Natural killer cell (primary cell): ENCODE results near the gene MAN1A2. TPM values are rescaled to one million over a fixed set of nuclear protein-coding genes. Genes with fewer than 3 reads are reported as not detected.

Experiments
- ATAC-seq, 3 donors: fragments of 150-1000 bp in 2 of 3; fragments of 200-7000 bp in 1 of 3; cut with Tn5 transposase; 1 replicate in 1 of 3; 2 replicates in 2 of 3; pipeline ENCODE4 v1.10.0; 2021; ENCODE audit warnings: mild to moderate bottlenecking in 2 of 3, moderate library complexity in 2 of 3
- DNase-seq, 2 donors: peaks; one replicate each; pipeline versions ENCODE4 v3.0.0 to v3.0.0-alpha.2; 2013 to 2021; ENCODE audit warnings: mixed read lengths in 1 of 2
- H3K27ac ChIP-seq: one replicate; pipeline ENCODE4 v1.5.1; 2013; ENCODE audit warnings: mild to moderate bottlenecking, low read length
- H3K27me3 ChIP-seq: one replicate; pipeline ENCODE4 v1.6.1; 2013; ENCODE audit warnings: low read length; ENCODE audit not compliant: control insufficient read depth, insufficient read depth
- H3K36me3 ChIP-seq: one replicate; pipeline ENCODE4 v1.6.1; 2013; ENCODE audit warnings: low read length; ENCODE audit not compliant: control insufficient read depth, insufficient read depth
- H3K4me1 ChIP-seq: one replicate; pipeline ENCODE4 v1.6.1; 2013; ENCODE audit warnings: low read length; ENCODE audit not compliant: control insufficient read depth, insufficient read depth
- H3K4me3 ChIP-seq: one replicate; pipeline ENCODE4 v1.5.1; 2013; ENCODE audit warnings: low read length
- H3K9me3 ChIP-seq: one replicate; pipeline ENCODE4 v1.6.1; 2013; ENCODE audit warnings: low read length; ENCODE audit not compliant: control insufficient read depth, insufficient read depth
- H3K27ac Mint-ChIP-seq, 2 donors: one replicate each; pipeline ENCODE4 v1.8.0; 2022; ENCODE audit warnings: mild to moderate bottlenecking in 2 of 2, mixed read lengths in 2 of 2, moderate library complexity in 1 of 2
- H3K27me3 Mint-ChIP-seq, 2 donors: one replicate each; pipeline ENCODE4 v1.8.0; 2022; ENCODE audit warnings: low read depth in 2 of 2, mixed read lengths in 2 of 2
- H3K36me3 Mint-ChIP-seq: one replicate; pipeline ENCODE4 v1.8.0; 2022; ENCODE audit warnings: mixed read lengths
- H3K4me1 Mint-ChIP-seq, 2 donors: one replicate each; pipeline ENCODE4 v1.8.0; 2022; ENCODE audit warnings: mixed read lengths in 2 of 2
- H3K4me3 Mint-ChIP-seq: one replicate; pipeline ENCODE4 v1.8.0; 2022; ENCODE audit warnings: mild to moderate bottlenecking, moderate library complexity, mixed read lengths
- H3K9me3 Mint-ChIP-seq, 2 donors: one replicate each; pipeline ENCODE4 v1.8.0; 2022; ENCODE audit warnings: mixed read lengths in 2 of 2
- WGBS: methylation state at CpG from one replicate; pipeline ENCODE4 v1.1.7; 2013; ENCODE audit warnings: missing lambda C conversion rate; ENCODE audit not compliant: insufficient coverage; 5-methylcytosine and 5-hydroxymethylcytosine counted together
- intact Hi-C: fragments of 100-400 bp; cut with micrococcal nuclease; formaldehyde crosslinking; loops from one replicate; pipeline ENCODE4 v1.14.2; 2022
- total RNA-seq, 4 donors: library from RNA; stranded (reverse); fragments of 120-200 nt in 1 of 4; gene quantifications; one replicate each; pipeline versions ENCODE4 v1.2.3 to v1.2.4, GENCODE V29; 2013 to 2022
- TF ChIP-seq, protein P1 (sequence below): fragments of 200-600 bp; IDR thresholded peaks from one replicate; pipeline ENCODE4 v1.8.0; 2022; ENCODE audit warnings: antibody characterized with exemption

Gene MAN1A2
- total RNA-seq, 3 donors from 2014 or later (not counting 1 experiment from before 2014, with no cell fraction given): 75.5 to 90.0 (median 87.1) TPM

DNA sequence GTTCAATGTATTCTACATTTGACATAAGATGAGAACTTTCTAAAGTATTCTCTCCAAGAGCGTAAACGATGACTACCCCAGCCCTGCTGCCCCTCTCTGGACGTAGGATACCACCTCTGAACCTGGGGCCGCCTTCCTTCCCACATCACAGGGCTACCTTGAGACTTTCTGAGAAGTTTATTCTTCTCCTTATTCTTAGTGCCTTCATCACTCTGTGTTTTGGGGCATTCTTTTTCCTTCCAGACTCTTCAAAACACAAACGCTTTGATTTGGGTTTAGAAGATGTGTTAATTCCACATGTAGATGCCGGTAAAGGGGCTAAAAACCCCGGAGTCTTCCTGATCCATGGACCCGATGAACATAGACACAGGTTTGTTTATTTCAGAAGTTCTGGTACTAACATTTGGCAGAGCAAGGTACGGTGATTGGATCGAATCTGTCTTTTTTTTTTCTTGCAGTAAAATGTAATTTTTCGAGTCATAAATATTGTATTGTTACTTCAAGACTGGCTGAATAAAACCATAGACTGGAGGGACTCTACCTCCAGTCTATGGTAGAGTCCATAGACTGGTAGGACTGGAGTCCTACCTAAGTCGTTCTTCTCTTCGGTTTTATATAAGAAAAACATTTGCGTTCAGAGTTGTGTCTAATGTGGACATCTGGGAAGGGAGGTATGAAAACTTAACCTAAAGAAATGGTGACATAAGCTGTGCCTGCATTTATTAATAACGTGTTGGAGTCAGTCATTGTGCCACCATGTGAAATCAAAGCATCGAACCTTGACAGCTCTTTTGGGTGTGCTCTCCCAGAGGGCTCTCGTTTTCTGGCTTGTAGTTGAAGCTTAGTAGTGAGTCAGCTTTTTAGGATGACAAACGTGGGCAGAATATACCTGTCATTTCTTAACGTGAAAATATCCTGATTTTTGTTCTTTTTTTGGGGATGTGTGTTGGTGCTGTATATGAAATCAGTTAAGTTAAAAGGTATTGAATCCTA, 1.2 kb downstream of the MAN1A2 start:
- ATAC-seq (no peak), DNase-seq (peak in 1 of 2 donors; percentile 40)
- Mint-ChIP-seq H3K27ac (peak overlapping the region; percentile 89 to 94), H3K4me3 (peak overlapping the region; percentile 96), H3K9me3 (no peaks in the 10 kb centered on the region), H3K36me3 (no peaks in the 10 kb centered on the region), H3K27me3 (no peaks in the 10 kb centered on the region), H3K4me1 (peaks cover 65 to 66% of the 10 kb centered on the region in 2 donors)
- Histone ChIP-seq H3K9me3 (no peaks in the 10 kb centered on the region), H3K4me1 (peaks cover 14% of the 10 kb centered on the region), H3K27ac (no peak overlapping the region), H3K4me3 (peak overlapping the region; percentile 86), H3K27me3 (no peaks in the 10 kb centered on the region), H3K36me3 (no peaks in the 10 kb centered on the region)
- 10% methylated on average over 18 of the region's 19 CpGs for WGBS
- TF ChIP-seq, protein P1, sequence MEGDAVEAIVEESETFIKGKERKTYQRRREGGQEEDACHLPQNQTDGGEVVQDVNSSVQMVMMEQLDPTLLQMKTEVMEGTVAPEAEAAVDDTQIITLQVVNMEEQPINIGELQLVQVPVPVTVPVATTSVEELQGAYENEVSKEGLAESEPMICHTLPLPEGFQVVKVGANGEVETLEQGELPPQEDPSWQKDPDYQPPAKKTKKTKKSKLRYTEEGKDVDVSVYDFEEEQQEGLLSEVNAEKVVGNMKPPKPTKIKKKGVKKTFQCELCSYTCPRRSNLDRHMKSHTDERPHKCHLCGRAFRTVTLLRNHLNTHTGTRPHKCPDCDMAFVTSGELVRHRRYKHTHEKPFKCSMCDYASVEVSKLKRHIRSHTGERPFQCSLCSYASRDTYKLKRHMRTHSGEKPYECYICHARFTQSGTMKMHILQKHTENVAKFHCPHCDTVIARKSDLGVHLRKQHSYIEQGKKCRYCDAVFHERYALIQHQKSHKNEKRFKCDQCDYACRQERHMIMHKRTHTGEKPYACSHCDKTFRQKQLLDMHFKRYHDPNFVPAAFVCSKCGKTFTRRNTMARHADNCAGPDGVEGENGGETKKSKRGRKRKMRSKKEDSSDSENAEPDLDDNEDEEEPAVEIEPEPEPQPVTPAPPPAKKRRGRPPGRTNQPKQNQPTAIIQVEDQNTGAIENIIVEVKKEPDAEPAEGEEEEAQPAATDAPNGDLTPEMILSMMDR: no peak
- intact Hi-C loops: loop anchor here (5.0 kb wide), 1 partner anchor 239 kb away; the partner anchor contains the start of gene TENT5C

DNA sequence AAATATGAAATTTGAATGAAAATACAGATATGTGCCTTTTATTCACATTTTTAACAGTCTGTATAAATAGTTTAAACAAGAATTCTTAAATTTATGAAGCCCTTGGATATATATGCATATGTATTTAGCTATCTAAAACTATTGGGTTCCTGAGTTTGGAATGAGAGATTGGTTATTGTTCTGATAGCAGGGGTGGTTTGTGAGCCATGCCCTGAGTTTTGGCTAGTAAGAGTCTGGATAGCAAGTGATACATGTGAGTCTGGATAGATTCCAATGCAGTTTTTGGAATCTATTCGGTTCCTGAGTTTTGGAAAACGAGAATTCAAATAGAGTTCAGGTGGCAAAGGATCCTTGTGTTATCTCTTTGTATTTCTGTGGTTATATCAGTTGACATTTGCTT, 2.8 kb downstream of the MAN1A2 start:
- WGBS: 56% methylated on average over 2 of the region's 2 CpGs
- Histone ChIP-seq H3K4me3 (no peak overlapping the region), H3K27ac (no peak overlapping the region), H3K27me3 (no peaks in the 10 kb centered on the region), H3K36me3 (no peaks in the 10 kb centered on the region), H3K9me3 (no peaks in the 10 kb centered on the region), H3K4me1 (peaks cover 14% of the 10 kb centered on the region)
- no peaks in the 10 kb centered on the region for H3K9me3 Mint-ChIP-seq
- no peak for ATAC-seq
- TF ChIP-seq, protein P1: no peak
- H3K36me3 Mint-ChIP-seq: no peaks in the 10 kb centered on the region
- DNase-seq: no peak
- intact Hi-C loops: no loop called here
- peak overlapping the region in 1 of 2 donors; percentile 3 for H3K27ac Mint-ChIP-seq
- peaks cover 75 to 77% of the 10 kb centered on the region in 2 donors for H3K4me1 Mint-ChIP-seq
- peak overlapping the region; percentile 96 for H3K4me3 Mint-ChIP-seq
- no peaks in the 10 kb centered on the region for H3K27me3 Mint-ChIP-seq

DNA sequence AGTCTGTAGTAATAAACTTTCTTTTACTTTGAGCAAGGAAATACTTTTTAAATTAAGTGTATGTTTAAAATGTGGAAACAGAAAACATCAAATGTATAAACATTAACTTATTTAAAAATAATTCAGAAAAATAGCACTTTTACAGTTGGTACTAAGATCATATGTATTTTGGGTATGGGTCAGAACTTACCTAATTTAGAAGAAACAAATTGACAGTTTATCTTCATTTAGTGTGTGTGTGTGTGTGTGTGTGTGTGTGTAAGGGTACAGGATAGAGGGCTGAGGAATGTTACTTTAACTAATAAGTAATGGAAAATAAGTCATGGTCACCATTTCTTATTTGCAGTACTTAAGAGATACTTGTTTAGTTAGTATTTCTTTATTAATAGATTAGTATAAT, 3.3 kb downstream of the MAN1A2 start:
- no peak for ATAC-seq
- peaks cover 73 to 75% of the 10 kb centered on the region in 2 donors for H3K4me1 Mint-ChIP-seq

More for the DNA sequence above, 3.3 kb downstream of the MAN1A2 start:
- H3K27ac Mint-ChIP-seq: peak overlapping the region in 1 of 2 donors; percentile 3
- H3K4me1 ChIP-seq: peaks cover 11% of the 10 kb centered on the region
- no peaks in the 10 kb centered on the region for H3K27me3 ChIP-seq
- no peak for DNase-seq
- H3K9me3 Mint-ChIP-seq: no peaks in the 10 kb centered on the region
- H3K27me3 Mint-ChIP-seq: no peaks in the 10 kb centered on the region
- intact Hi-C loops: no loop called here
- H3K36me3 Mint-ChIP-seq: no peaks in the 10 kb centered on the region
- no peaks in the 10 kb centered on the region for H3K9me3 ChIP-seq
- no peak overlapping the region for H3K27ac ChIP-seq
- TF ChIP-seq, protein P1: no peak
- H3K4me3 Mint-ChIP-seq: peak overlapping the region; percentile 96
- no peak overlapping the region for H3K4me3 ChIP-seq
- H3K36me3 ChIP-seq: no peaks in the 10 kb centered on the region
